COLO668 (cell line): Measurements from ENCODE around the gene TBC1D3K.
"Not testable (repeated sequence)": the region's sequence is repeated elsewhere in the genome, so short reads cannot be mapped to it uniquely, and the experiment has no call there.

Experiments used
- DNase-seq: peaks from one replicate; lab custom pipeline; 2025; ENCODE audit not compliant: unreplicated experiment; lab: John Stamatoyannopoulos, UW

The TBC1D3K gene

GRCh38 chr17:37924115-37924514, at the start of gene TBC1D3K:
Gene TBC1D3K (plus strand): TSS chr17:37924415. CDS start chr17:37926000, 1,585 bp downstream.
- DNase-seq: not testable (repeated sequence)

- no peak for DNase-seq
Observed at GRCh38 chr17:37884516-37884915, 39.7 kb upstream of the TBC1D3K start.

GRCh38 chr17:37885136-37885535, 39.1 kb upstream of the TBC1D3K start:
- no peak for DNase-seq

GRCh38 chr17:37888881-37889280, 35.3 kb upstream of the TBC1D3K start:
- DNase-seq: no peak

GRCh38 chr17:37896961-37897360, 27.3 kb upstream of the TBC1D3K start:
- DNase-seq: not testable (repeated sequence)
